OCI-LY7 (cell line): ENCODE measurements around the gene TGFBR3. TPM values are rescaled to one million over a fixed set of nuclear protein-coding genes. Genes with fewer than 3 reads are reported as not detected.

Experiments used
- BruUV-seq: library from RNA; stranded (reverse); fragments of 400-500 nt; replicated peaks from 2 replicates; lab custom pipeline; 2021; lab: Mats Ljungman, UMichigan
- CTCF ChIA-PET: fragments of 300-600 bp; sonication (Branson Sonifier 250); formaldehyde crosslinking; loops from one replicate; lab custom pipeline; 2022; ENCODE audit warnings: antibody characterized with exemption; ENCODE audit not compliant: unreplicated experiment; lab: Charles Lee
- POLR2A ChIA-PET: fragments of 300-600 bp; sonication (Branson Sonifier 250); formaldehyde crosslinking; loops from one replicate; lab custom pipeline; 2022; ENCODE audit warnings: antibody characterized with exemption; lab: Charles Lee
- DNase-seq: peaks from one replicate; pipeline ENCODE4 v3.0.0-alpha.2; 2015; ENCODE audit warnings: low spot score
- H2AFZ ChIP-seq: fragments of 200-600 bp; sonication (generic), shearing (Covaris generic); 2 replicates; pipeline ENCODE4 v1.6.1; 2014; ENCODE audit warnings: mild to moderate bottlenecking, antibody characterized with exemption, low read length, moderate library complexity
- H3K27ac ChIP-seq: fragments of 200-600 bp; sonication (generic); 2 replicates; pipeline ENCODE4 v1.5.1; 2014; ENCODE audit warnings: mixed run types, low read depth, mild to moderate bottlenecking, moderate library complexity, low read length, inconsistent platforms; ENCODE audit not compliant: poor library complexity, severe bottlenecking
- H3K36me3 ChIP-seq: fragments of 200-600 bp; sonication (generic); 2 replicates; pipeline ENCODE4 v1.6.1; 2014; ENCODE audit warnings: mild to moderate bottlenecking, antibody characterized with exemption, low read length, moderate library complexity, mixed read lengths; ENCODE audit not compliant: insufficient read depth
- H3K4me1 ChIP-seq: fragments of 200-600 bp; sonication (generic); 2 replicates; pipeline ENCODE4 v1.5.1; 2014; ENCODE audit warnings: mild to moderate bottlenecking, low read length; ENCODE audit not compliant: insufficient read depth, poor library complexity, severe bottlenecking
- H3K4me2 ChIP-seq: fragments of 200-600 bp; sonication (generic); 2 replicates; pipeline ENCODE4 v1.6.1; 2014; ENCODE audit warnings: mild to moderate bottlenecking, low read length
- H3K4me3 ChIP-seq: fragments of 200-600 bp; sonication (generic); 2 replicates; pipeline ENCODE4 v1.5.1; 2014; ENCODE audit warnings: mild to moderate bottlenecking, low read depth, low read length; ENCODE audit not compliant: poor library complexity, severe bottlenecking
- H3K79me2 ChIP-seq: fragments of 200-600 bp; sonication (generic); 2 replicates; pipeline ENCODE4 v1.6.1; 2016; ENCODE audit warnings: low read depth, mild to moderate bottlenecking, low read length, moderate library complexity, mixed read lengths; ENCODE audit not compliant: insufficient read depth
- H3K9me2 ChIP-seq: fragments of 200-600 bp; sonication (generic); 2 replicates; pipeline ENCODE4 v1.6.1; 2016; ENCODE audit warnings: mild to moderate bottlenecking, low read length, mixed read lengths; ENCODE audit not compliant: insufficient read depth
- H3K9me3 ChIP-seq: fragments of 200-600 bp; sonication (generic); 2 replicates; pipeline ENCODE4 v1.6.1; 2014; ENCODE audit warnings: mild to moderate bottlenecking, mixed run types, low read length, mixed read lengths
- H4K20me1 ChIP-seq: fragments of 200-600 bp; sonication (generic); 2 replicates; pipeline ENCODE4 v1.6.1; 2014; ENCODE audit warnings: mild to moderate bottlenecking, antibody characterized with exemption, low read length, moderate library complexity, mixed read lengths; ENCODE audit not compliant: insufficient read depth
- CTCF ChIP-seq: fragments of 200-600 bp; sonication (generic); conservative IDR thresholded peaks from 2 replicates; pipeline ENCODE4 v1.5.1; 2014; ENCODE audit warnings: mild to moderate bottlenecking, antibody characterized with exemption, low read length, moderate library complexity, mixed read lengths
- EZH2phosphoT487 ChIP-seq: fragments of 200-600 bp; sonication (generic); IDR thresholded peaks from 2 replicates; pipeline ENCODE4 v1.6.1; 2018; ENCODE audit warnings: low read depth, borderline replicate concordance, mild to moderate bottlenecking, mixed run types, antibody characterized with exemption, low read length, moderate library complexity, mixed read lengths
- intact Hi-C: fragments of 100-400 bp; cut with micrococcal nuclease; formaldehyde crosslinking; loops from one replicate; pipeline ENCODE4 v1.10.0; 2022; ENCODE audit not compliant: unreplicated experiment
- total RNA-seq, 2 experiments: library from RNA; depleted of rRNA in 1 of 2; stranded (reverse); fragments of >200 nt in 1 of 2; shearing (Covaris generic) in 1 of 2; gene quantifications; 2 replicates each; pipeline ENCODE4 v1.2.3, GENCODE V29; 2014 to 2022

The TGFBR3 gene
- total RNA-seq, 2 experiments from 2014 or later = not detected

GRCh38 chr1:91752324-91752723, 133.6 kb downstream of the TGFBR3 start:
- CTCF ChIA-PET = no interaction called here
- Histone ChIP-seq H3K4me3 (no peak overlapping the region), H3K9me3 (no peaks in the 10 kb centered on the region), H3K79me2 (no peaks in the 10 kb centered on the region), H3K27ac (no peak overlapping the region), H2AFZ (no peak overlapping the region), H3K4me1 (no peaks in the 10 kb centered on the region), H3K36me3 (no peaks in the 10 kb centered on the region), H3K4me2 (no peak overlapping the region), H4K20me1 (no peaks in the 10 kb centered on the region), H3K9me2 (no peaks in the 10 kb centered on the region)
- intact Hi-C loops = no loop called here
- BruUV-seq = no TSS peak
- no peak for DNase-seq
- POLR2A ChIA-PET = no interaction called here
- no peak for TF ChIP-seq EZH2phosphoT487
- TF ChIP-seq CTCF = no peak

GRCh38 chr1:91751275-91751674, 134.7 kb downstream of the TGFBR3 start:
- Histone ChIP-seq H3K4me3 (no peak overlapping the region), H2AFZ (no peak overlapping the region), H3K36me3 (no peaks in the 10 kb centered on the region), H3K9me2 (no peaks in the 10 kb centered on the region), H3K27ac (no peak overlapping the region), H3K4me1 (no peaks in the 10 kb centered on the region), H3K4me2 (no peak overlapping the region), H3K9me3 (no peaks in the 10 kb centered on the region), H3K79me2 (no peaks in the 10 kb centered on the region), H4K20me1 (no peaks in the 10 kb centered on the region)
- CTCF ChIA-PET = no interaction called here
- POLR2A ChIA-PET = interaction anchor here (0.7 kb wide), 1 partner anchor 335 kb away, joined by 4 read pairs; no protein-coding TSS in a partner anchor
- DNase-seq = no peak
- BruUV-seq = no TSS peak
- intact Hi-C loops = no loop called here
- no peak for TF ChIP-seq EZH2phosphoT487
- no peak for TF ChIP-seq CTCF

GRCh38 chr1:91750398-91750996, 135.5 kb downstream of the TGFBR3 start:
- no peaks in the 10 kb centered on the region for H3K79me2 ChIP-seq
- intact Hi-C loops = no loop called here
- no peak overlapping the region for H3K4me3 ChIP-seq
- no peak for DNase-seq
- ChIA-PET POLR2A (no interaction called here), CTCF (no interaction called here)
- no peaks in the 10 kb centered on the region for H3K36me3 ChIP-seq
- H3K9me3 ChIP-seq = no peaks in the 10 kb centered on the region
- TF ChIP-seq EZH2phosphoT487 = no peak
- no peak for TF ChIP-seq CTCF
- H3K4me1 ChIP-seq = no peaks in the 10 kb centered on the region
- no peak overlapping the region for H3K4me2 ChIP-seq
- no peaks in the 10 kb centered on the region for H4K20me1 ChIP-seq
- no peak overlapping the region for H2AFZ ChIP-seq
- H3K27ac ChIP-seq = no peak overlapping the region
- no peaks in the 10 kb centered on the region for H3K9me2 ChIP-seq
- BruUV-seq = no TSS peak
